Measurements from ENCODE around the gene ZBTB17.

GRCh38 chr1:15992187-15992553 lies 16.3 kb upstream of the ZBTB17 start:
- TF ChIP-seq CTCF (IDR thresholded peaks at IDR 0.05; ENCODE audit: poor library complexity), result no peak
- TF ChIP-seq EZH2phosphoT487 (IDR thresholded peaks at IDR 0.05; ENCODE audit: low read depth, severe bottlenecking, unreplicated experiment), result no peak

All from hepatocyte (in vitro differentiated cells).